OCI-LY1 (cell line): ENCODE results near the gene CAPG.

Source experiments
- H2AFZ ChIP-seq: fragments of 200-600 bp; sonication (generic), shearing (Covaris generic); 2 replicates; pipeline ENCODE4 v1.6.0; 2014; ENCODE audit warnings: antibody characterized with exemption, mild to moderate bottlenecking, low read length
- H3F3A ChIP-seq: fragments of 200-600 bp; sonication (generic), shearing (Covaris generic); 2 replicates; pipeline ENCODE4 v1.6.0; 2014; ENCODE audit warnings: mild to moderate bottlenecking, antibody characterized with exemption, low read length, moderate library complexity; ENCODE audit not compliant: insufficient read depth
- H3K27ac ChIP-seq: fragments of 200-600 bp; sonication (generic); 2 replicates; pipeline ENCODE4 v1.5.1; 2014; ENCODE audit warnings: low read length, mixed run types, mild to moderate bottlenecking, low read depth; ENCODE audit not compliant: poor library complexity, severe bottlenecking
- H3K27me3 ChIP-seq: fragments of 200-600 bp; sonication (generic); 2 replicates; pipeline ENCODE4 v1.6.0; 2014; ENCODE audit warnings: antibody characterized with exemption, mild to moderate bottlenecking, low read length, moderate library complexity; ENCODE audit not compliant: insufficient read depth
- H3K36me3 ChIP-seq: fragments of 200-600 bp; sonication (generic); 2 replicates; pipeline ENCODE4 v1.6.1; 2014; ENCODE audit warnings: mild to moderate bottlenecking, antibody characterized with exemption, low read length, moderate library complexity, mixed read lengths; ENCODE audit not compliant: insufficient read depth
- H3K4me1 ChIP-seq: fragments of 200-600 bp; sonication (generic); 2 replicates; pipeline ENCODE4 v1.5.1; 2014; ENCODE audit warnings: mild to moderate bottlenecking, low read length, moderate library complexity; ENCODE audit not compliant: insufficient read depth, severe bottlenecking
- H3K4me2 ChIP-seq: fragments of 200-600 bp; sonication (generic), shearing (Covaris generic); 2 replicates; pipeline ENCODE4 v1.6.1; 2014; ENCODE audit warnings: low read length
- H3K4me3 ChIP-seq: fragments of 200-600 bp; sonication (generic); 2 replicates; pipeline ENCODE4 v1.5.1; 2014; ENCODE audit warnings: low read length, low read depth, mild to moderate bottlenecking, mixed read lengths; ENCODE audit not compliant: poor library complexity, severe bottlenecking
- H3K79me2 ChIP-seq: fragments of 200-600 bp; shearing (Covaris generic); 2 replicates; pipeline ENCODE4 v1.6.1; 2016; ENCODE audit warnings: mixed run types, low read length, mixed read lengths; ENCODE audit not compliant: insufficient read depth
- H3K9ac ChIP-seq: fragments of 200-600 bp; sonication (generic), shearing (Covaris generic); 2 replicates; pipeline ENCODE4 v1.6.1; 2014; ENCODE audit warnings: mild to moderate bottlenecking, low read length, mixed read lengths
- H3K9me2 ChIP-seq: fragments of 200-600 bp; sonication (generic), shearing (Covaris generic); 2 replicates; pipeline ENCODE4 v1.6.1; 2014; ENCODE audit warnings: low read depth, mild to moderate bottlenecking, low read length, mixed read lengths
- H3K9me3 ChIP-seq: fragments of 200-600 bp; shearing (Covaris generic); 2 replicates; pipeline ENCODE4 v1.6.1; 2014; ENCODE audit warnings: low read length, mixed read lengths
- H4K20me1 ChIP-seq: fragments of 200-600 bp; sonication (generic), shearing (Covaris generic); 2 replicates; pipeline ENCODE4 v1.6.0; 2016; ENCODE audit warnings: mild to moderate bottlenecking, low read length; ENCODE audit not compliant: insufficient read depth
- EZH2 ChIP-seq: fragments of 200-600 bp; sonication (generic), shearing (Covaris generic); IDR thresholded peaks from 2 replicates; pipeline ENCODE4 v1.8.0; 2017; ENCODE audit warnings: borderline replicate concordance, mixed run types, mild to moderate bottlenecking, antibody characterized with exemption, low read length, moderate library complexity, mixed read lengths
- TF ChIP-seq, protein P1 (sequence below): fragments of 200-600 bp; sonication (generic), shearing (Covaris generic); IDR thresholded peaks from 2 replicates; pipeline ENCODE4 v1.5.1; 2017; ENCODE audit warnings: mild to moderate bottlenecking, antibody characterized with exemption, low read length, moderate library complexity, mixed read lengths

The CAPG gene

DNA sequence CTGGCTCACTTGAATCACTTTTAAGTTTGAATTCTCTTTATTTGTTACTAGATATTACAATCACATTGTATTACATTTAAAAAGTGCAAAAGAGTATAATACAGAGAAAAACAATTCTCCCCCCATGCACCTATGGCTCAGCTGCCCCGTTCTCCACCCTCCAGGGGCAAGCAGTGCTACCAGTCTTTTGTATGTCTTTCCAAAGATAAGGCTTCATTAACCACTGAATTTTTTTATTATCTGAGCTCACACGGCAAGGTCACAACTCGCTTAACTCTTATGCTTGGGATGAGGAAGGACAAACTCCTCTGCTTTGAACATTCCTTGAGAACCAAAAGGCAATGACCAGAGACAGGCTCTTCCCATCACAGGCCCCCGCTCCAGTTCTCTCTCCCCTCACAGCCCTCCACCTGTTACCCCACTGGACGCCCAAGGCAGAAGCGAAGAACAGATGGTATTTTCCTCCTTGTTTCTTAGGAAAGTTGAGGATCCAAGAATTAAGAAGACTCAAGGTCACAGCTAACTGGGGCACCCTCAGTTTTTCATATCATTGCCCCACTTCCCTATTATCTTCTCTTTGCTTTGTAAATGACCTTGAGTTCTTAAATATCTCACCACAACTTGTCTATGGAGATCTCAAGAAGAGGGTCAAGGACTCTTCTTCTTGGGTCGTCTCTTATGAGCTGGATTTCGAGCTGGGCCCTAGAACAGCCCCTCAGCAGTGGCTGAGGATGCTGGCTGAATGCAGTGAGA is 38.5 kb upstream of the CAPG start:
- H3K27ac ChIP-seq = no peak overlapping the region

GRCh38 chr2:85447222-85447585 is 37.0 kb upstream of the CAPG start:
- no peak overlapping the region for H3K9ac ChIP-seq
- no peak for TF ChIP-seq EZH2
- TF ChIP-seq, protein P1, sequence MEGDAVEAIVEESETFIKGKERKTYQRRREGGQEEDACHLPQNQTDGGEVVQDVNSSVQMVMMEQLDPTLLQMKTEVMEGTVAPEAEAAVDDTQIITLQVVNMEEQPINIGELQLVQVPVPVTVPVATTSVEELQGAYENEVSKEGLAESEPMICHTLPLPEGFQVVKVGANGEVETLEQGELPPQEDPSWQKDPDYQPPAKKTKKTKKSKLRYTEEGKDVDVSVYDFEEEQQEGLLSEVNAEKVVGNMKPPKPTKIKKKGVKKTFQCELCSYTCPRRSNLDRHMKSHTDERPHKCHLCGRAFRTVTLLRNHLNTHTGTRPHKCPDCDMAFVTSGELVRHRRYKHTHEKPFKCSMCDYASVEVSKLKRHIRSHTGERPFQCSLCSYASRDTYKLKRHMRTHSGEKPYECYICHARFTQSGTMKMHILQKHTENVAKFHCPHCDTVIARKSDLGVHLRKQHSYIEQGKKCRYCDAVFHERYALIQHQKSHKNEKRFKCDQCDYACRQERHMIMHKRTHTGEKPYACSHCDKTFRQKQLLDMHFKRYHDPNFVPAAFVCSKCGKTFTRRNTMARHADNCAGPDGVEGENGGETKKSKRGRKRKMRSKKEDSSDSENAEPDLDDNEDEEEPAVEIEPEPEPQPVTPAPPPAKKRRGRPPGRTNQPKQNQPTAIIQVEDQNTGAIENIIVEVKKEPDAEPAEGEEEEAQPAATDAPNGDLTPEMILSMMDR = no peak
- H3K4me1 ChIP-seq = no peaks in the 10 kb centered on the region
- no peaks in the 10 kb centered on the region for H3K36me3 ChIP-seq
- no peak overlapping the region for H2AFZ ChIP-seq
- H3K4me3 ChIP-seq = no peak overlapping the region
- H4K20me1 ChIP-seq = no peaks in the 10 kb centered on the region
- no peaks in the 10 kb centered on the region for H3F3A ChIP-seq
- no peaks in the 10 kb centered on the region for H3K9me2 ChIP-seq
- H3K27ac ChIP-seq = no peak overlapping the region
- no peak overlapping the region for H3K4me2 ChIP-seq
- no peaks in the 10 kb centered on the region for H3K27me3 ChIP-seq
- no peaks in the 10 kb centered on the region for H3K9me3 ChIP-seq
- no peaks in the 10 kb centered on the region for H3K79me2 ChIP-seq

More for the DNA sequence above, 38.5 kb upstream of the CAPG start:
- Histone ChIP-seq H3K4me1 (no peaks in the 10 kb centered on the region), H3K9me3 (no peaks in the 10 kb centered on the region), H3K4me2 (no peak overlapping the region), H3K27me3 (no peaks in the 10 kb centered on the region), H3K36me3 (no peaks in the 10 kb centered on the region), H4K20me1 (no peaks in the 10 kb centered on the region), H3K9ac (no peak overlapping the region), H2AFZ (no peak overlapping the region), H3K4me3 (no peak overlapping the region), H3K9me2 (no peaks in the 10 kb centered on the region), H3K79me2 (no peaks in the 10 kb centered on the region), H3F3A (no peaks in the 10 kb centered on the region)
- no peak for TF ChIP-seq EZH2
- TF ChIP-seq, protein P1 = no peak

DNA sequence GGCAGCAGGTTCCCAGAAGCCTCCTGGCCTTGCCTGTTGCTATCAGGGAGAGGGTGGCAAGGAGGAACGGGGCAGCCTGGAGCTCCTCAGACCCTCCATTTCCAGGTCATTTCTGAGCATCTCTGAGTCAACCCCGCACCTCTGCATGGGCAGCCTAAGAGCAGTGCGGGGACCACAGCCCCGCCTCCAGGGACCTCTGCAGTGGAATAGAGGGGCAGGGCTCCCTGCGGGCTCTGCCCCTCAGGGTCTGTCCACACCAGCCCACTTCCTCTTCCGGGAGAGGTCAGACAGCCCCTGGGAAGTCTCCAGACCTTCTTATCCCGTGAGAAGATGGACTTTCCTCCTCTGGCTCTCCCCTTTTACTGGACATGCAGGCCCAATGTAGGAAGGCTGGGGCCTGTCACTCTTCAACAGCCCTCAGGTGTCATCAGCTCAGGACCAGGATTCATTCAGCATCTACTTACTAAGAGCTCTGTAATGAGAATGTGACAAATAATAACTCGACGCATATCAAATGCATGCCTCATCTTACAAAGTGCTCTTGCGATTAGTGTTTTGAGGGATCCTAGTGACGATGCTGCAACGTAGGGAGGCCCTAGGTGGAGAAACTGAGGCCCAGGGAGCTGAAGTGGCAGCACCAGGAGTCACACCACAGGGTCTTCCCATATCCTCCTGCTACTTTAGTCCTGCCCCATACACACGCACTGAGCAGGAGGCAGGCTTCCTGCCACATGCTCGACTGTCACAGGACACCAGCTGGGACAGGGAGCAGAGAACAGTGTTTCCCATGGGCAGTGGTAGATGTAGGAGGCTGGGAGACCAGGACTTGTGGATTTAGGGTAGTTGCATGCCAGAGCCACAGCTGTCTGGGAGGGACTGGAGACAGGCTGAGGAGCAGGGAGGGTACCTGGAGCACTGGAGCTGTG is 36.4 kb upstream of the CAPG start:
- Histone ChIP-seq H3K4me2 (no peak overlapping the region), H3K4me3 (no peak overlapping the region), H3F3A (no peaks in the 10 kb centered on the region), H3K9ac (no peak overlapping the region), H3K79me2 (no peaks in the 10 kb centered on the region), H3K9me2 (no peaks in the 10 kb centered on the region), H3K27me3 (no peaks in the 10 kb centered on the region), H2AFZ (no peak overlapping the region), H3K9me3 (no peaks in the 10 kb centered on the region), H3K27ac (no peak overlapping the region), H3K36me3 (no peaks in the 10 kb centered on the region), H4K20me1 (no peaks in the 10 kb centered on the region), H3K4me1 (no peaks in the 10 kb centered on the region)
- no peak for TF ChIP-seq EZH2
- TF ChIP-seq, protein P1 = no peak
